ENCODE measurements around the gene ARHGAP42.

Gene ARHGAP42

DNA sequence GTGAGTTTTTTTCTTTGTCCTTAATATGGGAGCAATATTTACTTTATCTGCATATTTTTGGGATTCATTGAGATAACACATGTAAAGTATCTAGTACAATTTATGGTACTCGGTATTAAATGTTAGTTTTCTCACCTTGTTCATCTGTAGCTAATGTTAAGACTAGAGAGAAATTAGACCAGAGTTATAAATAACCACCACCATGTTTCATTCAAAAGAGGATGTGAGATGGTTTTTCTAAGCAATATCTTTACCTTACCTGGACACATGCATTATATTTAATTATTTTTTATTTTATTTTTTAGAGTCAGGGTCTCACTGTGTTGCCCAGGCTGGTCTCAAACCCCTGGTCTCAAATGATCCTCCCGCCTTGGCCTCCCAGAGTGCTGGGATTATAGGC is 18.4 kb downstream of the ARHGAP42 start:
- Histone ChIP-seq H3K9me2 (replicated peaks; ENCODE audit: control insufficient read depth, low read length) (no peaks in the 10 kb centered on the region), H3K4me2 (ENCODE audit: low read length) (0 out of 2 replicates have a peak overlapping the region, but pooled peaks have one; percentile 16), H4K20me1 (ENCODE audit: control insufficient read depth, insufficient read depth, low read depth, low read length) (no peaks in the 10 kb centered on the region), H3K4me3 (ENCODE audit: low read length) (no peak overlapping the region), H3K4me1 (ENCODE audit: control insufficient read depth, low read length) (peaks cover 28% of the 10 kb centered on the region), H3K9me3 (ENCODE audit: control insufficient read depth, insufficient read depth, low read length) (no peaks in the 10 kb centered on the region), H3K27me3 (ENCODE audit: control insufficient read depth, low read length) (no peaks in the 10 kb centered on the region), H3K27ac (ENCODE audit: low read depth, low read length) (no peak overlapping the region), H3K36me3 (ENCODE audit: control insufficient read depth, low read length) (no peaks in the 10 kb centered on the region), H3F3A (ENCODE audit: control insufficient read depth, insufficient read depth) (no peaks in the 10 kb centered on the region), H3K79me2 (ENCODE audit: control insufficient read depth, low read length) (peaks cover 2% of the 10 kb centered on the region; the same call in 1 of the 2 replicates)
- TF ChIP-seq, protein P1, sequence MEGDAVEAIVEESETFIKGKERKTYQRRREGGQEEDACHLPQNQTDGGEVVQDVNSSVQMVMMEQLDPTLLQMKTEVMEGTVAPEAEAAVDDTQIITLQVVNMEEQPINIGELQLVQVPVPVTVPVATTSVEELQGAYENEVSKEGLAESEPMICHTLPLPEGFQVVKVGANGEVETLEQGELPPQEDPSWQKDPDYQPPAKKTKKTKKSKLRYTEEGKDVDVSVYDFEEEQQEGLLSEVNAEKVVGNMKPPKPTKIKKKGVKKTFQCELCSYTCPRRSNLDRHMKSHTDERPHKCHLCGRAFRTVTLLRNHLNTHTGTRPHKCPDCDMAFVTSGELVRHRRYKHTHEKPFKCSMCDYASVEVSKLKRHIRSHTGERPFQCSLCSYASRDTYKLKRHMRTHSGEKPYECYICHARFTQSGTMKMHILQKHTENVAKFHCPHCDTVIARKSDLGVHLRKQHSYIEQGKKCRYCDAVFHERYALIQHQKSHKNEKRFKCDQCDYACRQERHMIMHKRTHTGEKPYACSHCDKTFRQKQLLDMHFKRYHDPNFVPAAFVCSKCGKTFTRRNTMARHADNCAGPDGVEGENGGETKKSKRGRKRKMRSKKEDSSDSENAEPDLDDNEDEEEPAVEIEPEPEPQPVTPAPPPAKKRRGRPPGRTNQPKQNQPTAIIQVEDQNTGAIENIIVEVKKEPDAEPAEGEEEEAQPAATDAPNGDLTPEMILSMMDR (IDR thresholded peaks at IDR 0.05; ENCODE audit: low read depth, low read length, poor library complexity, severe bottlenecking): no peak
- TF ChIP-seq EZH2phosphoT487 (IDR thresholded peaks at IDR 0.05; ENCODE audit: borderline replicate concordance, low read length): no peak

DNA sequence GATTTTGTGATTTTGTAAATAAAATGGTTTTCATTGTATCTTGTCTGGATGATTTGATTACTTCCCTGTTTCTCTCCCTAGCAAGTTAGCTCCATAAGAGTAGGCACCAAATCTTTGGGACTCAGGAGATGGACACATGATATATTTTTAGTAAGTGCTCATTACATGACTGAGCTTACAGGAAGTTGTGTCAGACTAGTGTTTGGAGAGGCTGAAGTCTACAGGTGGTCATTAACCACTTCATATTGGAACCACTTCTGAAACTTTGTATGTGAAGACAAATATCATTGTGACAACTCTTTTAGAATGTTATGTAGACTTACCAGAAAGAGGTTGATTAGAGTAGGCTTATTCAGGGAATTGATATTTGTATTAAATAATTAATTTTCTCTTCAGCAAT is 19.1 kb downstream of the ARHGAP42 start:
- no peaks in the 10 kb centered on the region for H3K36me3 ChIP-seq (ENCODE audit: control insufficient read depth, low read length)
- no peaks in the 10 kb centered on the region for H4K20me1 ChIP-seq (ENCODE audit: control insufficient read depth, insufficient read depth, low read depth, low read length)
- H3K4me1 ChIP-seq (ENCODE audit: control insufficient read depth, low read length): peaks cover 28% of the 10 kb centered on the region
- no peak overlapping the region for H3K27ac ChIP-seq (ENCODE audit: low read depth, low read length)
- no peaks in the 10 kb centered on the region for H3F3A ChIP-seq (ENCODE audit: control insufficient read depth, insufficient read depth)
- H3K4me3 ChIP-seq (ENCODE audit: low read length): peak overlapping the region; percentile 25; the same call in 1 of the 2 replicates
- H3K9me2 ChIP-seq (replicated peaks; ENCODE audit: control insufficient read depth, low read length): no peaks in the 10 kb centered on the region
- no peaks in the 10 kb centered on the region for H3K27me3 ChIP-seq (ENCODE audit: control insufficient read depth, low read length)
- peak overlapping the region; percentile 52 for H3K4me2 ChIP-seq (ENCODE audit: low read length)
- H3K79me2 ChIP-seq (ENCODE audit: control insufficient read depth, low read length): peaks cover 2% of the 10 kb centered on the region; the same call in 1 of the 2 replicates
- H3K9me3 ChIP-seq (ENCODE audit: control insufficient read depth, insufficient read depth, low read length): no peaks in the 10 kb centered on the region
- no peak for TF ChIP-seq EZH2phosphoT487 (IDR thresholded peaks at IDR 0.05; ENCODE audit: borderline replicate concordance, low read length)
- TF ChIP-seq, protein P1 (IDR thresholded peaks at IDR 0.05; ENCODE audit: low read depth, low read length, poor library complexity, severe bottlenecking): no peak

DNA sequence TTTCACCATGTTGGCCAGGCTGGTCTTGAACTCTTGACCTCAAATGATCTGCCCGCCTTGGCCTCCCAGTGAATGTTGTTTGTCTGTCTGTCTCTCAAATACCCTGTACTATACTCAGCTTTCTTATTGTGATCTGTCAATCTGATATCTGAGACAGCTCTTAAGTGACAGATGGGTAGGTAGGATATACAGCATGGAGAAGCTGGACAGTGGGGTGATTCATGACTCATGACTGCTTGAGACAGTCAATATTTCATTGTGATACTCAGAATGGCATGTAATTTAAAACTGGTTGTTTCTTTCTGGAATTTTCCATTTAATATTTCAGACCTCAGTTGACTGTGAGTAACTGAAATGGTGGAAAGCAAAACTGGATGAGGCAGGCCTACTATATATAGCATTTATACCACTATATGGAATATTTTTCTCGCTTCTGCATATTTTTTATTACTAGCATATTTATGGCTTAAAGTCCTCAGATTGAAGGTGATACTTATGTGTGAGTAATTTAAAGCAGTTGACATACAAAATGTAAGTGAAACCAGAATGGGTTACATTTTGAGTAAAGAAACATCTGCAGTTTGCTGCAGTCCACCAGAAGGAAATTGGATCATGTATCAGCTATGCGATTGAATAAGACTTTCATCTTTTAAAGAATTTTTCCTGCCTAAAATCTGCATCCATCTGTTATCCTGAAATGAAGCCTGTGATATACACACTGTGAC is 22.3 kb downstream of the ARHGAP42 start:
- H3K79me2 ChIP-seq (ENCODE audit: control insufficient read depth, low read length): peaks cover 2% of the 10 kb centered on the region; the same call in 1 of the 2 replicates

More for the DNA sequence above, 22.3 kb downstream of the ARHGAP42 start:
- TF ChIP-seq, protein P1 (IDR thresholded peaks at IDR 0.05; ENCODE audit: low read depth, low read length, poor library complexity, severe bottlenecking): no peak
- no peak for TF ChIP-seq EZH2phosphoT487 (IDR thresholded peaks at IDR 0.05; ENCODE audit: borderline replicate concordance, low read length)
- Histone ChIP-seq H3K9me2 (replicated peaks; ENCODE audit: control insufficient read depth, low read length) (no peaks in the 10 kb centered on the region), H4K20me1 (ENCODE audit: control insufficient read depth, insufficient read depth, low read depth, low read length) (no peaks in the 10 kb centered on the region), H3K27me3 (ENCODE audit: control insufficient read depth, low read length) (no peaks in the 10 kb centered on the region), H3K4me2 (ENCODE audit: low read length) (no peak overlapping the region), H3K27ac (ENCODE audit: low read depth, low read length) (no peak overlapping the region), H3F3A (ENCODE audit: control insufficient read depth, insufficient read depth) (no peaks in the 10 kb centered on the region), H3K4me3 (ENCODE audit: low read length) (no peak overlapping the region), H3K36me3 (ENCODE audit: control insufficient read depth, low read length) (no peaks in the 10 kb centered on the region), H3K4me1 (ENCODE audit: control insufficient read depth, low read length) (peaks cover 32% of the 10 kb centered on the region), H3K9me3 (ENCODE audit: control insufficient read depth, insufficient read depth, low read length) (no peaks in the 10 kb centered on the region)
